H1 (cell line): ENCODE data around the gene FHIT. TPM values are rescaled to one million over a fixed set of nuclear protein-coding genes. Genes with fewer than 3 reads are reported as not detected.

ENCODE experiments used
- CTCF ChIA-PET: fragments of 300-600 bp; sonication (Branson Sonifier 250); formaldehyde crosslinking; loops from one replicate; lab custom pipeline; 2021; ENCODE audit not compliant: partially characterized antibody; lab: Charles Lee
- POLR2A ChIA-PET: fragments of 300-600 bp; sonication (Branson Sonifier 250); formaldehyde crosslinking; loops from one replicate; lab custom pipeline; 2021; ENCODE audit warnings: inconsistent platforms; ENCODE audit not compliant: partially characterized antibody; lab: Charles Lee
- DNase-seq, 2 experiments: peaks; one replicate each; pipeline versions ENCODE4 v3.0.0 to v3.0.0-alpha.2; 2010 to 2022; ENCODE audit warnings: low spot score in 2 of 2, low read depth in 1 of 2, mixed read lengths in 1 of 2
- FAIRE-seq: peaks from 2 replicates; lab custom pipeline; 2011; peaks lifted over from hg19 to GRCh38; lab: Jason Lieb, UNC
- H2AFZ ChIP-seq: 2 replicates; pipeline ENCODE4 v1.8.1; 2012; ENCODE audit warnings: low read length, inconsistent platforms
- H2AK5ac ChIP-seq: 2 replicates; pipeline ENCODE4 v1.6.1; 2013; ENCODE audit warnings: low read depth, low read length
- H2BK120ac ChIP-seq: replicated peaks from 2 replicates; pipeline ENCODE3; 2013; ENCODE audit warnings: low read depth, low read length, inconsistent platforms
- H2BK12ac ChIP-seq: 2 replicates; pipeline ENCODE4 v1.6.1; 2013; ENCODE audit warnings: low read depth, low read length
- H2BK15ac ChIP-seq: 2 replicates; pipeline ENCODE4 v1.6.1; 2013; ENCODE audit warnings: low read length
- H2BK20ac ChIP-seq: 2 replicates; pipeline ENCODE4 v1.6.1; 2013; ENCODE audit warnings: low read length
- H2BK5ac ChIP-seq: 2 replicates; pipeline ENCODE4 v1.6.1; 2013; ENCODE audit warnings: low read depth, low read length
- H3K14ac ChIP-seq: 2 replicates; pipeline ENCODE4 v1.6.1; 2013; ENCODE audit warnings: inconsistent platforms; ENCODE audit not compliant: insufficient read length
- H3K18ac ChIP-seq: 2 replicates; pipeline ENCODE4 v1.6.1; 2013; ENCODE audit warnings: low read length; ENCODE audit errors: extremely low read depth
- H3K23ac ChIP-seq: 2 replicates; pipeline ENCODE4 v1.6.1; 2013; ENCODE audit warnings: inconsistent platforms; ENCODE audit not compliant: insufficient read length
- H3K23me2 ChIP-seq: 2 replicates; pipeline ENCODE4 v1.6.1; 2013; ENCODE audit warnings: low read depth, low read length
- H3K27ac ChIP-seq: 2 replicates; pipeline ENCODE4 v1.6.1; 2011; ENCODE audit warnings: low read depth, low read length, inconsistent platforms
- H3K27me3 ChIP-seq, 4 experiments: replicated peaks in 1 of 4; 1 replicate in 1 of 4; 2 replicates in 3 of 4; pipeline versions ENCODE4 v1.6.1 to v1.8.1; 2011 to 2013; ENCODE audit warnings: low read length in 3 of 4, mild to moderate bottlenecking in 3 of 4, inconsistent platforms in 2 of 4, mixed read lengths in 2 of 4, moderate library complexity in 1 of 4; ENCODE audit not compliant: control insufficient read depth in 3 of 4, insufficient read depth in 3 of 4; ENCODE audit errors: extremely low read depth in 1 of 4
- H3K36me3 ChIP-seq, 4 experiments: 2 replicates each; pipeline versions ENCODE4 v1.6.1 to v1.8.1; 2011 to 2013; ENCODE audit warnings: mild to moderate bottlenecking in 4 of 4, low read length in 3 of 4, moderate library complexity in 2 of 4, control low read depth in 1 of 4, inconsistent platforms in 1 of 4; ENCODE audit not compliant: insufficient read depth in 4 of 4, control insufficient read depth in 2 of 4
- H3K4ac ChIP-seq: replicated peaks from 2 replicates; pipeline ENCODE3; 2013; ENCODE audit warnings: low read length, low read depth, mixed read lengths, inconsistent platforms; ENCODE audit not compliant: insufficient read length
- H3K4me1 ChIP-seq, 4 experiments: replicated peaks in 1 of 4; 1 replicate in 1 of 4; 2 replicates in 3 of 4; pipeline versions ENCODE4 v1.6.1 to v1.8.1; 2011 to 2013; ENCODE audit warnings: low read length in 3 of 4, inconsistent platforms in 2 of 4, mixed read lengths in 1 of 4; ENCODE audit not compliant: insufficient read depth in 4 of 4, control insufficient read depth in 3 of 4
- H3K4me2 ChIP-seq, 2 experiments: 2 replicates each; pipeline versions ENCODE4 v1.6.1 to v1.8.1; 2011 to 2013; ENCODE audit warnings: low read depth in 2 of 2, low read length in 2 of 2, control low read depth in 1 of 2, inconsistent platforms in 1 of 2, mild to moderate bottlenecking in 1 of 2; ENCODE audit not compliant: insufficient read depth in 1 of 2
- H3K4me3 ChIP-seq, 4 experiments: fragments of 200-600, 300-600 bp in 1 of 4; sonication (generic), shearing (Covaris generic), sonication (Bioruptor Twin) in 1 of 4; 2 replicates each; pipeline versions ENCODE4 v1.5.1 to v1.8.1; 2011 to 2016; ENCODE audit warnings: low read length in 4 of 4, low read depth in 3 of 4, control low read depth in 2 of 4, inconsistent platforms in 2 of 4, mild to moderate bottlenecking in 2 of 4, mixed read lengths in 1 of 4, moderate library complexity in 1 of 4; ENCODE audit not compliant: insufficient read depth in 2 of 4; ENCODE audit errors: extremely low read depth in 1 of 4
- H3K56ac ChIP-seq: replicated peaks from 2 replicates; pipeline ENCODE3; 2013; ENCODE audit warnings: low read depth, mild to moderate bottlenecking, mixed read lengths, low read length, inconsistent platforms; ENCODE audit not compliant: insufficient read length
- H3K79me1 ChIP-seq: 2 replicates; pipeline ENCODE4 v1.6.1; 2013; ENCODE audit warnings: low read depth, low read length, control low read depth
- H3K79me2 ChIP-seq, 2 experiments: 2 replicates each; pipeline versions ENCODE4 v1.6.1 to v1.8.1; 2012 to 2013; ENCODE audit warnings: low read length in 2 of 2, mild to moderate bottlenecking in 2 of 2, inconsistent platforms in 1 of 2; ENCODE audit not compliant: insufficient read depth in 2 of 2, control insufficient read depth in 1 of 2
- H3K9ac ChIP-seq, 4 experiments: replicated peaks in 1 of 4; 1 replicate in 1 of 4; 2 replicates in 3 of 4; pipeline versions ENCODE4 v1.6.1 to v1.8.1; 2011 to 2013; ENCODE audit warnings: low read depth in 3 of 4, low read length in 3 of 4, control low read depth in 2 of 4, mild to moderate bottlenecking in 2 of 4, moderate library complexity in 2 of 4, inconsistent platforms in 1 of 4; ENCODE audit errors: extremely low read depth in 1 of 4
- H3K9me3 ChIP-seq, 2 experiments: 2 replicates each; pipeline versions ENCODE4 v1.6.1 to v1.8.1; 2012 to 2013; ENCODE audit warnings: mild to moderate bottlenecking in 2 of 2, moderate library complexity in 2 of 2, control low read depth in 1 of 2, inconsistent platforms in 1 of 2, low read depth in 1 of 2, low read length in 1 of 2, mixed read lengths in 1 of 2; ENCODE audit not compliant: insufficient read depth in 2 of 2
- H4K20me1 ChIP-seq, 2 experiments: replicated peaks in 1 of 2; 2 replicates each; pipeline versions ENCODE3 to v1.8.1; 2011 to 2013; ENCODE audit warnings: inconsistent platforms in 2 of 2, low read length in 2 of 2, mild to moderate bottlenecking in 1 of 2; ENCODE audit not compliant: insufficient read depth in 2 of 2, control insufficient read depth in 1 of 2
- H4K5ac ChIP-seq: 2 replicates; pipeline ENCODE4 v1.6.1; 2013; ENCODE audit warnings: low read length, low read depth, mixed read lengths, inconsistent platforms; ENCODE audit not compliant: insufficient read length
- H4K8ac ChIP-seq: 2 replicates; pipeline ENCODE4 v1.8.0; 2013; ENCODE audit warnings: mild to moderate bottlenecking, moderate library complexity, low read length, inconsistent platforms; ENCODE audit not compliant: insufficient read depth; ENCODE audit errors: extremely low read depth
- H4K91ac ChIP-seq: replicated peaks from 2 replicates; pipeline ENCODE3; 2013; ENCODE audit warnings: low read length, mixed read lengths, inconsistent platforms; ENCODE audit not compliant: insufficient read length
- BRCA1 ChIP-seq: IDR thresholded peaks from 2 replicates; pipeline ENCODE4 v1.6.1; 2012; ENCODE audit warnings: low read depth, low read length, improper control_type of control experiment
- KDM5A ChIP-seq: fragments of 200-600 bp; IDR thresholded peaks from 2 replicates; pipeline ENCODE4 v1.7.1; 2012; ENCODE audit warnings: mild to moderate bottlenecking, low read length, inconsistent platforms, mixed read lengths
- SUZ12 ChIP-seq: fragments of 200-600 bp; sonication (generic); IDR thresholded peaks from 2 replicates; pipeline ENCODE4 v1.6.1; 2012; ENCODE audit warnings: mild to moderate bottlenecking, inconsistent platforms, low read length, moderate library complexity, mixed read lengths
- polyA plus RNA-seq, 7 experiments: library from polyadenylated mRNA; depleted of rRNA in 3 of 7; stranded (reverse) in 5 of 7; unstranded in 2 of 7; fragments of >200 nt in 5 of 7; fragments of 200-250 nt in 2 of 7; gene quantifications; 1 replicate in 5 of 7; 2 replicates in 1 of 7; 4 replicates in 1 of 7; pipeline versions ENCODE4 v1.2.1 to v1.2.3, GENCODE V29; 2011 to 2013; ENCODE audit warnings: missing spikeins in 2 of 7, mixed read lengths in 2 of 7
- total RNA-seq: library from RNA; stranded (reverse); fragmentation: NEBNext Ultra II Directional; extraction: Animal tissue kit (Norgen Biotek cat#: 25700); gene quantifications from 2 replicates; pipeline ENCODE4 v1.2.1, GENCODE V29; 2021

FHIT gene
- total and polyA plus RNA-seq, 2 of the 8 experiments (the other 6 are each of a cell fraction or from before 2014, with no cell fraction given) = 1.2 to 3.2 TPM

DNA sequence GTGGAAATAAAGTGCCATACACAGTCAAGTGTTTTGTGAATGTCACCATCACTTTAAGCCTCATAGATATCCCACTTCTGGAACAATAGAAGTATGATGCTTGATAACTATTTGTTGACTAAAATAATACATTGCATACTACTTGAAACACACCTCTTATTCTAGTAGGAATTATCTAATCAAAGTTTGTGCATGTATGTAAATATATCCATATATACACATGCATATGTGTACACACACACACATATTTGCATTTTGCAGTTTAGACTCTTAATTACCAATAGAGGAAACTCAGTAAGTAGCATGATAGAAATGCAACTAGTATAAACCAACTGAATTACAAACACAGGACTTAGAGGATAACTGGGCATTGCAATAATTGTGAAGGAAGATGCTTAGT, 1084.1 kb downstream of the FHIT start:
- H3K23ac ChIP-seq = no peak overlapping the region
- TF ChIP-seq SUZ12 (no peak), KDM5A (no peak), BRCA1 (no peak)
- H2BK15ac ChIP-seq = no peak overlapping the region
- no peak overlapping the region for H3K27ac ChIP-seq
- H2BK12ac ChIP-seq = no peak overlapping the region
- H3K23me2 ChIP-seq = no peaks in the 10 kb centered on the region
- H3K4me2 ChIP-seq = no peak overlapping the region
- no peak overlapping the region for H3K56ac ChIP-seq
- H3K4ac ChIP-seq = no peak overlapping the region
- H2BK120ac ChIP-seq = no peak overlapping the region
- no peak overlapping the region for H4K91ac ChIP-seq
- H4K5ac ChIP-seq = no peak overlapping the region
- no peak overlapping the region for H3K4me3 ChIP-seq
- no peak overlapping the region for H2BK5ac ChIP-seq
- no peak overlapping the region for H4K8ac ChIP-seq
- H2AFZ ChIP-seq = no peak overlapping the region
- FAIRE-seq (no peak), DNase-seq (no peak)
- no peak overlapping the region for H3K14ac ChIP-seq
- no peaks in the 10 kb centered on the region for H3K36me3 ChIP-seq
- H3K79me1 ChIP-seq = no peaks in the 10 kb centered on the region
- H3K9me3 ChIP-seq = no peaks in the 10 kb centered on the region
- H3K18ac ChIP-seq = no peak overlapping the region
- H3K27me3 ChIP-seq = no peaks in the 10 kb centered on the region
- no peaks in the 10 kb centered on the region for H4K20me1 ChIP-seq
- H3K9ac ChIP-seq = no peak overlapping the region
- ChIA-PET POLR2A (no interaction called here), CTCF (no interaction called here)
- no peak overlapping the region for H2AK5ac ChIP-seq
- H2BK20ac ChIP-seq = no peak overlapping the region
- H3K4me1 ChIP-seq = no peaks in the 10 kb centered on the region
- no peaks in the 10 kb centered on the region for H3K79me2 ChIP-seq
